HepG2 (cell line): ENCODE measurements around the gene S100A10. TPM values are rescaled to one million over a fixed set of nuclear protein-coding genes. Genes with fewer than 3 reads are reported as not detected.

Source experiments
- ATAC-seq: fragments of 200-7000 bp; cut with Tn5 transposase; 3 replicates; pipeline ENCODE4 v1.9.1; 2020; ENCODE audit warnings: mild to moderate bottlenecking, moderate library complexity
- BruUV-seq: library from RNA; stranded (reverse); fragments of 400-500 nt; replicated peaks from 2 replicates; lab custom pipeline; 2021; lab: Mats Ljungman, UMichigan
- CTCF ChIA-PET: fragments of 300-600 bp; formaldehyde crosslinking; extraction: SDS; loops from one replicate; lab custom pipeline; 2021; ENCODE audit warnings: low total read pairs, inconsistent platforms, low intra/inter-chr PET ratio; lab: Yijun Ruan, JAX
- POLR2A ChIA-PET: fragments of 350-600 bp; sonication (Branson Sonifier 250); formaldehyde crosslinking; loops from one replicate; lab custom pipeline; 2020; ENCODE audit warnings: antibody characterized with exemption, inconsistent platforms; lab: Yijun Ruan, JAX
- DNase-seq: peaks from one replicate; pipeline ENCODE4 v3.0.0-alpha.2; 2015; ENCODE audit warnings: low spot score
- FAIRE-seq: peaks from 3 replicates; lab custom pipeline; 2011; peaks lifted over from hg19 to GRCh38; lab: Jason Lieb, UNC
- H2AFZ ChIP-seq: one replicate; pipeline ENCODE4 v1.6.1; 2011; ENCODE audit warnings: low read length, inconsistent platforms
- H3K27ac ChIP-seq: fragments of 300-600 bp; 3 replicates; pipeline ENCODE4 v1.8.0; 2011; ENCODE audit warnings: mixed run types, mild to moderate bottlenecking, mixed read lengths, low read length, inconsistent platforms; ENCODE audit not compliant: insufficient read depth; ENCODE audit errors: extremely low read length
- H3K27me3 ChIP-seq, 2 experiments: fragments of 200-600 bp in 1 of 2; 2 replicates in 1 of 2; 3 replicates in 1 of 2; pipeline versions ENCODE4 v1.6.0 to v1.8.0; 2011; ENCODE audit warnings: low read length in 2 of 2, mild to moderate bottlenecking in 2 of 2, moderate library complexity in 2 of 2, inconsistent platforms in 1 of 2; ENCODE audit not compliant: insufficient read depth in 2 of 2, control insufficient read depth in 1 of 2
- H3K36me3 ChIP-seq, 2 experiments: fragments of 200-600 bp in 1 of 2; replicated peaks in 1 of 2; 2 replicates in 1 of 2; 3 replicates in 1 of 2; pipeline versions ENCODE4 v1.5.1 to v1.8.0; 2011; ENCODE audit warnings: low read length in 2 of 2, inconsistent platforms in 1 of 2; ENCODE audit not compliant: insufficient read depth in 2 of 2, control insufficient read depth in 1 of 2
- H3K4me1 ChIP-seq: 2 replicates; pipeline ENCODE4 v1.5.1; 2012; ENCODE audit warnings: low read length, inconsistent platforms; ENCODE audit not compliant: insufficient read depth
- H3K4me2 ChIP-seq: 2 replicates; pipeline ENCODE4 v1.6.0; 2011; ENCODE audit warnings: low read depth, low read length, inconsistent platforms
- H3K4me3 ChIP-seq, 3 experiments: fragments of 200-600 bp in 1 of 3; sonication (generic), shearing (Covaris generic) in 1 of 3; replicated peaks in 1 of 3; 2 replicates each; pipeline ENCODE4 v1.5.1; 2011 to 2016; ENCODE audit warnings: low read length in 3 of 3, inconsistent platforms in 2 of 3, low read depth in 2 of 3, mild to moderate bottlenecking in 2 of 3, control low read depth in 1 of 3, mixed read lengths in 1 of 3; ENCODE audit not compliant: insufficient read depth in 1 of 3
- H3K79me2 ChIP-seq: one replicate; pipeline ENCODE4 v1.6.1; 2011; ENCODE audit warnings: low read length, inconsistent platforms; ENCODE audit not compliant: insufficient read depth
- H3K9ac ChIP-seq: 2 replicates; pipeline ENCODE4 v1.6.0; 2011; ENCODE audit warnings: mild to moderate bottlenecking, low read depth, low read length, inconsistent platforms; ENCODE audit not compliant: insufficient read depth
- H3K9me3 ChIP-seq: 2 replicates; pipeline ENCODE4 v1.5.1; 2012; ENCODE audit warnings: mild to moderate bottlenecking, low read length
- H4K20me1 ChIP-seq: 2 replicates; pipeline ENCODE4 v1.6.0; 2011; ENCODE audit warnings: inconsistent platforms, mild to moderate bottlenecking, low read length, moderate library complexity; ENCODE audit not compliant: insufficient read depth
- CHD4 ChIP-seq: fragments of 200-600 bp; sonication (generic); IDR thresholded peaks from 2 replicates; pipeline ENCODE4 v1.7.0; 2017; ENCODE audit warnings: mild to moderate bottlenecking, low read length, borderline replicate concordance
- RFXANK ChIP-seq: IDR thresholded peaks from 2 replicates; pipeline ENCODE4 v1.6.1; 2016
- ZNF12 ChIP-seq: sonication (generic); formaldehyde crosslinking; IDR thresholded peaks from 2 replicates; pipeline ENCODE4 v1.5.0; 2020; ENCODE audit warnings: missing genetic modification reagents
- ZNF121 ChIP-seq: sonication (generic); formaldehyde crosslinking; IDR thresholded peaks from 2 replicates; pipeline ENCODE4 v1.5.0; 2020; ENCODE audit warnings: mild to moderate bottlenecking, missing genetic modification reagents
- ZNF263 ChIP-seq: sonication (generic); formaldehyde crosslinking; IDR thresholded peaks from 2 replicates; pipeline ENCODE4 v1.4.0; 2020; ENCODE audit warnings: missing genetic modification reagents
- ZNF276 ChIP-seq: sonication (generic); formaldehyde crosslinking; IDR thresholded peaks from 2 replicates; pipeline ENCODE4 v1.4.0; 2020; ENCODE audit warnings: mild to moderate bottlenecking, low read depth, missing genetic modification reagents
- ZNF629 ChIP-seq: sonication (generic); formaldehyde crosslinking; conservative IDR thresholded peaks from 2 replicates; pipeline ENCODE4 v1.5.0; 2020; ENCODE audit warnings: missing genetic modification reagents
- WGBS: methylation state at CpG from one replicate; pipeline ENCODE4 v1.1.6; 2017; ENCODE audit warnings: low lambda C conversion rate; 5-methylcytosine and 5-hydroxymethylcytosine counted together
- in situ Hi-C: cut with HindIII; loops from 2 replicates; pipeline ENCODE4 v1.10.0; 2017; ENCODE audit warnings: low pct_unique_long_range_greater_than_20kb; ENCODE audit not compliant: extremely low pct_ligation_motif_present
- intact Hi-C: fragments of 100-400 bp; cut with micrococcal nuclease; formaldehyde crosslinking; loops from one replicate; pipeline ENCODE4 v1.10.0; 2022; ENCODE audit not compliant: unreplicated experiment
- polyA plus RNA-seq, 8 experiments: library from polyadenylated mRNA; depleted of rRNA in 3 of 8; stranded (reverse) in 7 of 8; unstranded in 1 of 8; fragments of >200 nt; fragmentation: Illumina TruSeq in 4 of 8; extraction: Trizol in 4 of 8; gene quantifications; 2 replicates each; pipeline versions ENCODE4 v1.2.1 to v1.2.3, GENCODE V29; 2011 to 2016; ENCODE audit warnings: low read depth in 4 of 8, missing spikeins in 1 of 8, mixed read lengths in 1 of 8; ENCODE audit not compliant: insufficient read depth in 1 of 8
- total RNA-seq, 5 experiments: library from RNA; depleted of rRNA; stranded (reverse); fragments of >200 nt; fragmentation: Illumina TruSeq; extraction: Trizol; gene quantifications; 2 replicates each; pipeline ENCODE4 v1.2.3, GENCODE V29; 2016; ENCODE audit warnings: low read depth in 1 of 5

The S100A10 gene
- total and polyA plus RNA-seq, 2 of the 13 experiments (the other 11 are each of a cell fraction or from before 2014, with no cell fraction given): 16.8 to 28.7 TPM

GRCh38 chr1:151976858-151977257 lies 16.8 kb downstream of the S100A10 start:
- CTCF ChIA-PET: no interaction called here
- no peak overlapping the region for H2AFZ ChIP-seq
- peaks cover 1 to 4% of the 10 kb centered on the region in 2 experiments; a peak in 1 of 5 replicates for H3K36me3 ChIP-seq
- H3K4me3 ChIP-seq: no peak overlapping the region
- in situ Hi-C loops (no loop called here), intact Hi-C loops (loop anchor here (2.0 kb wide), 1 partner anchor 14 kb away; no protein-coding TSS in a partner anchor)
- BruUV-seq: no TSS peak
- H3K27ac ChIP-seq: peak overlapping the region; percentile 2
- no peaks in the 10 kb centered on the region for H3K79me2 ChIP-seq
- H3K9me3 ChIP-seq: no peaks in the 10 kb centered on the region
- no peaks in the 10 kb centered on the region for H4K20me1 ChIP-seq
- no peak overlapping the region for H3K4me2 ChIP-seq
- ATAC-seq (peak; percentile 51; the same call in 2 of the 3 replicates), DNase-seq (no peak), FAIRE-seq (peak; percentile 18)
- peaks cover 60% of the 10 kb centered on the region for H3K4me1 ChIP-seq
- WGBS: 62% methylated on average over 3 of the region's 3 CpGs
- TF ChIP-seq ZNF121 (CRISPR knock-in tag) (peak; percentile 93), ZNF12 (CRISPR knock-in tag) (no peak), ZNF263 (CRISPR knock-in tag) (peak; percentile 94)
- H3K27me3 ChIP-seq: no peaks in the 10 kb centered on the region
- H3K9ac ChIP-seq: no peak overlapping the region
- POLR2A ChIA-PET: interaction anchor here (2.1 to 3.8 kb wide), 2 partner anchors 16 to 68 kb away, joined by 7 to 19 read pairs; partner anchors contain the start of genes S100A10 and THEM4

GRCh38 chr1:151976015-151976343 lies 17.7 kb downstream of the S100A10 start:
- DNase-seq: no peak
- H3K9me3 ChIP-seq: no peaks in the 10 kb centered on the region
- in situ Hi-C loops: no loop called here
- no peak overlapping the region; a peak in 1 of 6 replicates for H3K4me3 ChIP-seq
- H3K36me3 ChIP-seq: no peaks in the 10 kb centered on the region; a peak in 1 of 5 replicates
- POLR2A ChIA-PET: interaction anchor here (1.3 to 3.8 kb wide), 3 partner anchors 17 to 67 kb away, joined by 6 to 19 read pairs (median 7); partner anchors contain the start of genes S100A10 and THEM4
- H3K27ac ChIP-seq: peak overlapping the region; percentile 45
- no peak for ATAC-seq
- H3K79me2 ChIP-seq: no peaks in the 10 kb centered on the region
- no TSS peak for BruUV-seq
- H2AFZ ChIP-seq: no peak overlapping the region
- TF ChIP-seq ZNF276 (CRISPR knock-in tag) (no peak), CHD4 (peak; percentile 64; the same call in 1 of the 2 replicates), RFXANK (CRISPR knock-in tag) (no peak), ZNF629 (peak; percentile 61)
- no peak overlapping the region for H3K9ac ChIP-seq
- peaks cover 60% of the 10 kb centered on the region for H3K4me1 ChIP-seq
- no peak for FAIRE-seq
- peak overlapping the region; percentile 75; the same call in 1 of the 2 replicates for H3K4me2 ChIP-seq
- H4K20me1 ChIP-seq: no peaks in the 10 kb centered on the region
- no peaks in the 10 kb centered on the region for H3K27me3 ChIP-seq
- CTCF ChIA-PET: no interaction called here
- intact Hi-C loops: loop anchor here (2.0 kb wide), 1 partner anchor 15 kb away; no protein-coding TSS in a partner anchor
